22Rv1 (cell line): ENCODE results near the gene ABL1.

Experiments used
- CTCF ChIP-seq: fragments of 450-650 bp; IDR thresholded peaks from 2 replicates; pipeline ENCODE4 v1.5.1; 2017; ENCODE audit warnings: mild to moderate bottlenecking
- ZFX ChIP-seq: fragments of 450-650 bp; IDR thresholded peaks from 2 replicates; pipeline ENCODE4 v1.6.1; 2017; ENCODE audit warnings: antibody characterized with exemption, borderline replicate concordance

- TF ChIP-seq CTCF (no peak), ZFX (no peak)
Observed at GRCh38 chr9:130843049-130843908, 8.2 kb downstream of the ABL1 start.
